Gastroesophageal sphincter (tissue), 4 donors: ENCODE results near the gene OSCP1. TPM values are rescaled to one million over a fixed set of nuclear protein-coding genes. Genes with fewer than 3 reads are reported as not detected.

Source experiments
- ATAC-seq: fragments of 150-250 bp; one replicate; pipeline ENCODE4 v1.9.1; 2016; ENCODE audit warnings: mild to moderate bottlenecking, moderate library complexity
- H3K27ac ChIP-seq, 4 donors: fragments of 200-600 bp; sonication (generic) in 3 of 4; 1 replicate in 3 of 4; 2 replicates in 1 of 4; pipeline ENCODE4 v1.5.1; 2016 to 2019
- H3K27me3 ChIP-seq: fragments of 200-600 bp; sonication (generic); one replicate; pipeline ENCODE4 v1.5.1; 2019
- H3K36me3 ChIP-seq, 2 donors: fragments of 200-600 bp; sonication (generic); one replicate each; pipeline ENCODE4 v1.5.1; 2019; ENCODE audit warnings: control low read depth in 1 of 2
- H3K4me1 ChIP-seq, 3 donors: fragments of 200-600 bp; sonication (generic); 1 replicate in 2 of 3; 2 replicates in 1 of 3; pipeline ENCODE4 v1.5.1; 2016 to 2019; ENCODE audit warnings: control low read depth in 2 of 3
- H3K4me3 ChIP-seq, 2 donors: fragments of 200-600 bp; sonication (generic); one replicate each; pipeline ENCODE4 v1.5.1; 2019; ENCODE audit warnings: mild to moderate bottlenecking in 1 of 2, moderate library complexity in 1 of 2
- H3K9me3 ChIP-seq, 3 donors: fragments of 200-600 bp; sonication (generic); one replicate each; pipeline ENCODE4 v1.5.1; 2017 to 2019; ENCODE audit warnings: control low read depth in 2 of 3
- CTCF ChIP-seq, 4 experiments: fragments of 200-600 bp in 2 of 4; fragments of 450-650 bp in 2 of 4; sonication (generic) in 1 of 4; IDR thresholded peaks; one replicate each; pipeline ENCODE4 v1.5.1; 2017 to 2019; ENCODE audit warnings: antibody characterized with exemption in 4 of 4, mild to moderate bottlenecking in 2 of 4, moderate library complexity in 2 of 4
- EP300 ChIP-seq: sonication (generic); formaldehyde crosslinking; IDR thresholded peaks from one replicate; pipeline ENCODE4 v1.6.1; 2017; ENCODE audit warnings: antibody characterized with exemption, mild to moderate bottlenecking
- POLR2A ChIP-seq, 2 donors: fragments of 450-650 bp; IDR thresholded peaks; one replicate each; pipeline ENCODE4 v1.6.1; 2017; ENCODE audit warnings: antibody characterized with exemption in 2 of 2, mild to moderate bottlenecking in 2 of 2, moderate library complexity in 1 of 2
- POLR2AphosphoS5 ChIP-seq: sonication (generic); formaldehyde crosslinking; IDR thresholded peaks from one replicate; pipeline ENCODE4 v1.6.1; 2017; ENCODE audit warnings: antibody characterized with exemption
- WGBS, 2 donors: methylation state at CpG; one replicate each; pipeline ENCODE4 v1.1.5; 2018; ENCODE audit warnings: low coverage in 1 of 2; 5-methylcytosine and 5-hydroxymethylcytosine counted together
- total RNA-seq, 4 donors: library from RNA; depleted of rRNA; stranded (reverse); fragments of >200 nt; gene quantifications; one replicate each; pipeline ENCODE4 v1.1.0, GENCODE V29; 2016

OSCP1 gene
- total RNA-seq, 4 donors from 2014 or later = 6.5 to 13.9 (median 10.0) TPM

GRCh38 chr1:36387141-36387949 lies 62.9 kb downstream of the OSCP1 start:
- 27 to 39% methylated on average over 7 to 9 of the region's 10 CpGs for WGBS, 2 donors
- ATAC-seq = peak; percentile 46
- Histone ChIP-seq H3K4me3 (peak overlapping the region in 1 of 2 donors; percentile 98), H3K27ac (peak overlapping the region; percentile 96 to 99 (median 96)), H3K9me3 (no peaks in the 10 kb centered on the region), H3K36me3 (peaks cover 0 to 27% of the 10 kb centered on the region in 2 donors), H3K27me3 (no peaks in the 10 kb centered on the region), H3K4me1 (peaks cover 0 to 66% (median 37%) of the 10 kb centered on the region in 3 donors)
- no peak for TF ChIP-seq EP300
- TF ChIP-seq CTCF (IDR thresholded peaks at IDR 0.05) = no peak
- TF ChIP-seq POLR2AphosphoS5 = peak; percentile 84
- TF ChIP-seq POLR2A (IDR thresholded peaks at IDR 0.05) = no peak

- TF ChIP-seq POLR2AphosphoS5 (peak; percentile 99), CTCF (IDR thresholded peaks at IDR 0.05) (no peak), POLR2A (IDR thresholded peaks at IDR 0.05) (peak; percentile 77 to 81), EP300 (no peak)
- no peaks in the 10 kb centered on the region for H3K9me3 ChIP-seq
- peaks cover 0 to 18% of the 10 kb centered on the region in 2 donors for H3K36me3 ChIP-seq
- H3K4me1 ChIP-seq = peaks cover 0 to 74% (median 37%) of the 10 kb centered on the region in 3 donors
- peak overlapping the region; percentile 42 to 98 for H3K4me3 ChIP-seq
- ATAC-seq = peak; percentile 86
- peak overlapping the region; percentile 96 to 99 (median 96) for H3K27ac ChIP-seq
- 0 to 2% methylated on average over 8 of the region's 14 CpGs for WGBS, 2 donors
- H3K27me3 ChIP-seq = no peaks in the 10 kb centered on the region
These were observed 63.7 kb downstream of the OSCP1 start for GRCh38 chr1:36386265-36387140.

- no CpG with 5 or more reads among the region's 82 CpGs for WGBS, 2 donors
- peak within 1 kb of the TSS; percentile 96 to 99 (median 96) for H3K27ac ChIP-seq
- H3K4me3 ChIP-seq = peak within 1 kb of the TSS; percentile 77 to 98
- H3K9me3 ChIP-seq = no peaks in the 10 kb centered on the region
- peaks cover 0 to 9% of the 10 kb centered on the region in 2 donors for H3K36me3 ChIP-seq
- peak; percentile 58 for TF ChIP-seq POLR2AphosphoS5
- TF ChIP-seq POLR2A (IDR thresholded peaks at IDR 0.05) = peak; percentile 87 to 94
- no peak for TF ChIP-seq EP300
- TF ChIP-seq CTCF (IDR thresholded peaks at IDR 0.05) = peak in 1 of 4 experiments; percentile 15
- ATAC-seq = peak; percentile 87
- peaks cover 0 to 83% (median 37%) of the 10 kb centered on the region in 3 donors for H3K4me1 ChIP-seq
- no peaks in the 10 kb centered on the region for H3K27me3 ChIP-seq
These were observed 64.6 kb downstream of the OSCP1 start, which contains the start of gene STK40 for GRCh38 chr1:36385410-36386264. STK40 (minus strand) TSS chr1:36385924; CDS start chr1:36361332, 24,592 bp downstream.

- peaks cover 0 to 86% (median 41%) of the 10 kb centered on the region in 3 donors for H3K4me1 ChIP-seq
These were observed 65.5 kb downstream of the OSCP1 start for GRCh38 chr1:36384542-36385409.

More at GRCh38 chr1:36384542-36385409, 65.5 kb downstream of the OSCP1 start:
- peak overlapping the region; percentile 89 to 99 (median 96) for H3K27ac ChIP-seq
- H3K27me3 ChIP-seq = no peaks in the 10 kb centered on the region
- 2 to 10% methylated on average over 4 to 5 of the region's 25 CpGs for WGBS, 2 donors
- no peak for ATAC-seq
- TF ChIP-seq POLR2AphosphoS5 = no peak
- no peak for TF ChIP-seq CTCF (IDR thresholded peaks at IDR 0.05)
- TF ChIP-seq POLR2A (IDR thresholded peaks at IDR 0.05) = no peak
- TF ChIP-seq EP300 = no peak
- H3K4me3 ChIP-seq = peak overlapping the region; percentile 77 to 98
- peaks cover 0 to under 1% of the 10 kb centered on the region in 2 donors for H3K36me3 ChIP-seq
- H3K9me3 ChIP-seq = no peaks in the 10 kb centered on the region
